ENCODE measurements around the gene C1QTNF6.

DNA sequence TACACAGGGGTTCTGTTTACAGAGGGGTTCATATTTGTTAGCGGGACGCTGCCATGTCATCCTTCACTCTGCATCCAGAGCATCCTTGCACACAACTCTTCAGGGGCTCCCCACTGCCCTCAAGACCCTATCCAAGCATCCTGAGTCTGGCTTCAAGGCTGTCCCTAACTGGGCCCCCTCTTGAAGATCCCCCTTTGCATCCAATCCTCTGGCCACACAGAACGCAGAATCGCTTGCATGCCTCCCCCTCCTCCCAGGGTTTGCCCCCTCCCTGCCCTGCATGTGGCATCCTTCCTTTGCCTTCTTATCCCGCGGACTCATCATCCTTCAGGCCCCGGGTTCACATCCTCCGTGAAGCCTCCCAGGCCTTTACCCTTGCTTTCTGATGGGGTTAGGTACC lies 18.6 kb downstream of the C1QTNF6 start:
- TF ChIP-seq, protein P1, sequence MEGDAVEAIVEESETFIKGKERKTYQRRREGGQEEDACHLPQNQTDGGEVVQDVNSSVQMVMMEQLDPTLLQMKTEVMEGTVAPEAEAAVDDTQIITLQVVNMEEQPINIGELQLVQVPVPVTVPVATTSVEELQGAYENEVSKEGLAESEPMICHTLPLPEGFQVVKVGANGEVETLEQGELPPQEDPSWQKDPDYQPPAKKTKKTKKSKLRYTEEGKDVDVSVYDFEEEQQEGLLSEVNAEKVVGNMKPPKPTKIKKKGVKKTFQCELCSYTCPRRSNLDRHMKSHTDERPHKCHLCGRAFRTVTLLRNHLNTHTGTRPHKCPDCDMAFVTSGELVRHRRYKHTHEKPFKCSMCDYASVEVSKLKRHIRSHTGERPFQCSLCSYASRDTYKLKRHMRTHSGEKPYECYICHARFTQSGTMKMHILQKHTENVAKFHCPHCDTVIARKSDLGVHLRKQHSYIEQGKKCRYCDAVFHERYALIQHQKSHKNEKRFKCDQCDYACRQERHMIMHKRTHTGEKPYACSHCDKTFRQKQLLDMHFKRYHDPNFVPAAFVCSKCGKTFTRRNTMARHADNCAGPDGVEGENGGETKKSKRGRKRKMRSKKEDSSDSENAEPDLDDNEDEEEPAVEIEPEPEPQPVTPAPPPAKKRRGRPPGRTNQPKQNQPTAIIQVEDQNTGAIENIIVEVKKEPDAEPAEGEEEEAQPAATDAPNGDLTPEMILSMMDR (IDR thresholded peaks at IDR 0.05; ENCODE audit: insufficient read depth, low read depth, low read length) = no peak
- TF ChIP-seq EZH2 (IDR thresholded peaks at IDR 0.05; ENCODE audit: insufficient read depth, low read length) = no peak

All from astrocyte (in vitro differentiated cells and primary cell).